Suppressor macrophage treated with lipopolysaccharide for 4 hours (primary cell): ENCODE data around the gene RHOG.
A peak's percentile ranks its signal among the peaks of the same experiment; 100 is the strongest.

Experiments used
- DNase-seq: peaks from one replicate; pipeline ENCODE4 v3.0.0-alpha.2; 2020

Gene RHOG

DNA sequence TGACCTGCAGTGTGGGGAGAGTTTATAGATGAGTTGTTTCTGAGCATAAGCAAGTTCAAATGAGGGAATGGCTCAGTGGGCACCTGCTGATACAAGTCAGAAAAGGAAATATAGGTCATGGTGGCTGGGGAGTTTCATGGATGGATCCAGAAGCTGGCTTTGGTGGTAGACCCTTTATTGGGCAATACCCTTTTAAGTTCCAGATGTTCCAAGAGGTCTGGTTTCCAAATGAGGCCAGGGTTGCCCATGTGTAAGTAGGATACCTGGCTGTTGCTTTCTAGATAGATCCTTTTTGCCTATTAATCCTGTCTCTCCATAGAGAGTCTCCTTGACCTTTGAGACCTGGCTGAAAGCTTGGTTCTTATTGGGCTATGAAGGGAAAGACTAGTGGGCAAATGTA is 16.9 kb upstream of the RHOG start:
- DNase-seq: no peak

DNA sequence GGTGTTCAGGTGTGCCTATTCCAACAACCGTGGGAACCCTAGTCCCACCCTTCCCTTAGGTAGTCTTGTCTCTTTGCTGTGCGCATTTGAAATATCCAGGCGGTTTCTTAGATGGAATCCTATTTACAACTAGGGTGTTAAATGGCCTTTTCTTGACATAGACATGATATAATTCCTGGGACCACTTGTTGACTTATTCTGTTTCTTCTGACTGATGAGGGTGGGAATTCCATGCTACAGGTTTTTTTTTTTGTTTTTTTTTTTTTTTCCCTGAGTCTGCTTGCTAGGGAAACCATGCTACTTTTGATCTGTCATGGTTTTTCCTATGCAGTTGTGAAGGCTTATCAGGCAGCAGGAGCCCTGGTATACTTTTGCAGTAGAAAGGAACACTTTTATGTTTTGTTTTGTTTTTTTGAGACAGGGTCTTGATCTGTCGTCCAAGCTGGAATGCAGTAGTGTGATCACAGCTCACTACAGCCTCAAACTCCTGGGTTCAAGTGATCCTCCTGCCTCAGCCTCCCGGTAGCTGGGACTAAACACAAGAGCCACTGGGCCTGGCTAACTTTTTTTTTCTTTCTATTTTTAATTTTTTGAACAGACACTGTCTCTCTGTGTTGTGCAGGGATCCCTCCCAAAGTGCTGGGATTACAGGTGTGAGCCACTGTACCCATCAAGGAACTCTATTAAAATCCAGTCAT is 16.2 kb upstream of the RHOG start:
- DNase-seq: no peak

DNA sequence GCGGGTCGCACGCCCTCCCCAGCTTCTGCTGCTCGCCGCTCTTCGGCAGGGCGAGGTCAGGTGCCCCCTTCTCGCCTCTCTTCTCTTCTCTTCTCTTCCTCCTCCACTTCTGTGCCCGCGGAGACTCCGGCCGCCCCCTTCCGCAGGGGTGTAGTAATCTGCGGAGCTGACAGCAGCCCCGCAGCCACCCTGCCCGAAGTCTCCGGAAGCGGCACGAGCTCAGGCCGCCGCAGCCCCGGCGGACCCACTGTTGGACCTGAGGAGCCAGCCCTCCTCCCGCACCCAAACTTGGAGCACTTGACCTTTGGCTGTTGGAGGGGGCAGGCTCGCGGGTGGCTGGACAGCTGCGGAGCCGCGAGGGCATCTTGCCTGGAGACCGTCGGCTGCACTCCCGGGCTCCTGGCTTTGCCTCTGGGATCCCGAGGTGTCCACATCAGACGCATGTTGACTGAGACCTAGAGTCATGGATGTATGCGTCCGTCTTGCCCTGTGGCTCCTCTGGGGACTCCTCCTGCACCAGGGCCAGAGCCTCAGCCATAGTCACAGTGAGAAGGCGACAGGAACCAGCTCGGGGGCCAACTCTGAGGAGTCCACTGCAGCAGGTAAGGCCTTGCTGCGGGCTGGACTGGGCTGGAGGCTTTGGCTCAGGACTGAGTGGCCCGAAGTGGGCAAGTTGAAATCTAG is 15.2 kb upstream of the RHOG start:
- DNase-seq: peak; percentile 51

DNA sequence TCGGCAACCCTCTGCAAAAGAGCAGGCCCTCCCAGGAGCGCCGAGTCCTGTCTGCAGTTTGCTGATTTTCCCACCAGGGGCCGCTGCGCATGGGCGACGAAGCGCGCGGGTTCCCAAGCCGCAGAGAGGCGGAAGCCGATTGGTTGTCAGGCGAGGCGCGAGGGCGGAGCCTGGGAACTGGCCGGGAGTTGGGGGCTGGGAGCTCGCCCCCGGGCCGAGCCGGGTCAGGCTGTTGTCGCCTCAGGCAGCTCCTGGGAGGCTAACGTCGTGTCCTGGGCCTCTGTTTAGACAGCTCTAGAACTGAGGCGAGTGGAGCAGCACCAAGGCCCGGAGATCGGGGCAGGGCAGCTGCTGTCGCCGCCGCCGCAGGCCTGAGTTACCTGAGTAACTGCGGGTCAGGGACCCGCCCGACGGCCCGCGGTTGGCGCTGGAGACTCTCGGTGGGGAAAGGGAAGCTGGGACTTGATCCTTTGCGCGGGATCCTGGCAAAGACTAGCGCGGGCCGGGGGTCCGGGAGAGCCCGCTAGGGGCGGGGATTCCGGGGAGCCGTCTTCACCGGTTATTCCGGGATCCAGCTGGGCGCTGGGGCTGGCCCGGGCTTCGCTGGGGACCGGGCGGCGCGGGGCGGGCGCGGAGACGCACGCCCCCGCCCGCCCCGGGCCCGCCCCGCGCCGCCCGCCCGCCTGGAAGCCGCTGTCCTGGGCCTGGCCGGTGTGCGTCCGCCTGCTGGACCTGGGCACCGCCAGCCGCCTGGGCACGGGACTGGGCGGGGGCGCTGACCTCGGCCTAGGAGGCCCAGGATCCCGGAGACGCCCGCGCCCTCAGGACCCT is 14.4 kb upstream of the RHOG start, which contains the start of gene STIM1:
Gene STIM1 (plus strand): TSS at position 688 of the 831 bp plus-strand sequence. CDS start 607 bp downstream, outside the sequence.
- DNase-seq: peak; percentile 98

DNA sequence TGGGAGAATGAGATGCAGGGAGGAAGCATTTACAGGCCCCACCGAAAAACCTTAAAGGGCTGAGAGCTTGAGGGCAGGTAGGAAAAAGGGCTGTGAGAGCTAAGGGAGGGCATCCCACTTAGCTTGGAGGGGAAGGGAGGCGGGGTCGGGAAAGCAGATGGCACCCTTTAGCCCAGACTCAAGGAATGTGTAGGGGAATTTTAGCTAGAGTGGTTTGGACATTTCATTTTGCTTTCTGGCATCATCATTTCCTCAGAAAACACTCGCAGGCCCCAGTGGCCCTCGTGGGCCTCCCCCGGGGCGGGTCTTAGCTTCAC is 13.9 kb upstream of the RHOG start:
- DNase-seq: no peak

DNA sequence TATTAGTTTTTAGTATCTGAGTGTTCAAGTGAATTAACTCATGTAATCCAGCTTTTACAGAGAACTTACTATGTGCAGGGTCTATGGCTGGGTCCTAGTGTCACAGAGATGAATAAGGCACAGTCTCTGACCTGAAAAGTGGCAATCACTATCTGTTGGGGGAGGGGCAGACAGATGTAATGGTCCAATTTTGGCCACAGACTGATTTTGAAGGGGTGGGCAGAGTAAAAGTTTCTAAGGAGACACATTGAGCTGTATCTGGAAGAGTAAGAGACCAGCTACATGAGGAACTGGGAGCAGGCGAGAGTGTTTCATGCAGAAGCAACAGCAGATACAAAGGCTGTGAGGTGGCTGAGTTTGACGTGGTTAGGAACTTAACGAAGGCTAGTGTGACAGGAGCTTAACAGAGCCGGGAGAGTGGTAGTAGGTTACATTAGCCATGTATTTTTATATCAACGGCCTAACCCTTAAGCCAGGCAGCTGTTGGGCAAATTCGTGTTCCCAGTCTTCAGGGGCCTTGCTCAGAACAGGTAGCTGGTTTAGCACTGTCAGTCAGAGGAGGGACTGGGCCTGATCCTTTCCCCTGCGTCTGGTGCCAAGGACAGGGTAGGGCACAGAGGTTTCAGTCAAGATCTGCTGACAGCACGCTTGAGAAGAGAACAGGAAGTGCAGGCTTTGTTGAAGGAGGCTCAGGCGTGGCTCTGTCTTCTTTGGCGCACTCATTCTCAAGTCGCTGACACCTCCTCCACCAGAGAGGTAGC is 13.3 kb upstream of the RHOG start:
- DNase-seq: peak; percentile 66

DNA sequence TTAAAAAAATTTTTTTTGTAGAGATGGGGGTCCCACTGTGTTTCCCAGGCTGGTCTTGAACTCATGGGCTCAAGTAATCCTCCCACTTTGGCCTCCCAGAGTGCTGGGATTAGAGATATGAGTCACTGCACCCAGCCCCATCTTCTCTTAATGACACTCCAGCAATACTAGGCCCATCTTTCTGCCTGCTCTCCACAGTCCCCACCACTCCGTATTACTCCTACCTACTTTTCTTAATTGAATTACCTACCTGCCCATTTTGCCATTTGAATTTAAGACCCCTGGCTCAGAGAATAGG is 12.7 kb upstream of the RHOG start:
- no peak for DNase-seq

DNA sequence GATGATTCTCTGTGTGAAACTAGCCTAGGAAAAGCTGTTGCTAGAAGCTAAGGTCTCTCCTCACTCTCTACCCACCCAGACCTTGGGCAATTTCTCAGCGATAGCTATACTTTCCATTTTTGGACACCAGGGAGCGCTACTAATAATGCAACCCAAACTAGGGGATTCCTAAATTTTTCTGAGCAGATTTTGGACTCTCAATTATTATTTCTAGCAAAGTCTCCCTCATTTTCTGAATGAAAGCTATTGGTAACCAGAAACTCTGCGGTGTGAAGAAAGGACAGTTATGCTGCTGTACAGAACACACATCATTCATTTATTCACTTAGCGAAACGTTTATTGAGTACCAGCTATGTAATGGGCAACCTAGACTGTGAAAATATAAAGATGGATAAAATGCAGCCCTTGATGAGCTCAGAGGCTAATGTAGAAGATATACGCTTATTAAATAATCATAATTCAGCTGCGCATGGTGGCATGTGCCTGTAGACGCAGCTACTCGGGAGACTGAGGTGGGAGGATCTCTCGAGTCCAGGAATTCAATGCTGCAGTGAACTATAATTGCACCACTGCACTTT is 8.6 kb upstream of the RHOG start:
- DNase-seq: peak; percentile 76

DNA sequence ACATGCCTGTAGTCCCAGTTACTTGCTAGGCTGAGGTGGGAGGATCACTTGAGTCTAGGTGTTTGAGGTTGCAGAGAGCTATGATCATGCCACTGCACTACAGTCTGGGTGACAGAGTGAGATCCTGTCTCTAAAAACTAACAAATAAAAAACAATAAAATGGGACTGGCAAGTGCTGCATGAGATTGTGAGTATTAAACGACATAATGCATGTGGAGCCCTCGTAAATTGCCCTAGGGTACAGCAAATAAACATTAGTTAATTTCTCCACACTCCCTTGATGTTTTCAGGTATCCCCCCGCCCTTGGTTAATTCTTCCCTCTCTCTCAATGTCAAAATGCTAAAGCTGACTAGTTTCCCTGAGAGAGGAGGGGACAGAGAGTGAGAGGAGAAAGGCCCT is 4.9 kb upstream of the RHOG start:
- DNase-seq: no peak

DNA sequence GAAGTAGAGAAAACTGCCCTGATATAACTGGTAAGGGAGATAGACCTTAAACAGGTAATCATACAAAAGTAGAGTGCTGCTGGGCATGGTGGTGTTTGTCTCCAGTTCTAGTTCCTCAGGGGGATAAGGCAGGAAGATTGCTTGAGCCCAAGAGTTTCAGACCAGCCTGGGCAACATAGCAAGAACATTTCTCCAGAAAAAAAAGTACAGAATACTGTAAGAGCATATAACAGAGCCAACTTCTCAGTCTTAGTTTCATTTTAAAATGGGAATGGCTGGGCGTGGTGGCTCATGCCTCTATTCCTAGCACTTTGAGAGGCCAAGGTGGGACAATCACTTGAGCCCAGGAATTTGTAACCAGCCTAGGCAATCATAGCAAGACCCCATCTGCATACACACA is 4.5 kb upstream of the RHOG start:
- peak; percentile 54 for DNase-seq

DNA sequence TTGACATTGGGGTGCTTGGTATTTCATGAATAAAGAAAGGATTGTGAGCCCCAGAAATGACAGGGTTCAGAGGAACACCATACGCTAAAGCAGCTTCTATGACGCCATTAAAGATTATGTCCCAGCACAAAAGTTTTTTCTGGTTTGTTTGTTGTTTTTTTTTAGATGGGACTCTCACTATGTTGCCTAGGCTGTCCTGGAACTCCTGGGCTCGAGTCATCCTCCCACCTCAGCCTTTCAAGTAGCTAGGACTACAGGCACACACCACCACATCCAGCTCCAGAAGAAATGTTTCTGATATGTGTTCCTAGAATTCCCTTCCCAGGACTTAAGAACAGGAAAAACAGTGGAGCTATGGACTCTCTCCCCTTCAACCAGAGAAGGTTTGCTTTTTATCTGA is 2.6 kb upstream of the RHOG start:
- no peak for DNase-seq

DNA sequence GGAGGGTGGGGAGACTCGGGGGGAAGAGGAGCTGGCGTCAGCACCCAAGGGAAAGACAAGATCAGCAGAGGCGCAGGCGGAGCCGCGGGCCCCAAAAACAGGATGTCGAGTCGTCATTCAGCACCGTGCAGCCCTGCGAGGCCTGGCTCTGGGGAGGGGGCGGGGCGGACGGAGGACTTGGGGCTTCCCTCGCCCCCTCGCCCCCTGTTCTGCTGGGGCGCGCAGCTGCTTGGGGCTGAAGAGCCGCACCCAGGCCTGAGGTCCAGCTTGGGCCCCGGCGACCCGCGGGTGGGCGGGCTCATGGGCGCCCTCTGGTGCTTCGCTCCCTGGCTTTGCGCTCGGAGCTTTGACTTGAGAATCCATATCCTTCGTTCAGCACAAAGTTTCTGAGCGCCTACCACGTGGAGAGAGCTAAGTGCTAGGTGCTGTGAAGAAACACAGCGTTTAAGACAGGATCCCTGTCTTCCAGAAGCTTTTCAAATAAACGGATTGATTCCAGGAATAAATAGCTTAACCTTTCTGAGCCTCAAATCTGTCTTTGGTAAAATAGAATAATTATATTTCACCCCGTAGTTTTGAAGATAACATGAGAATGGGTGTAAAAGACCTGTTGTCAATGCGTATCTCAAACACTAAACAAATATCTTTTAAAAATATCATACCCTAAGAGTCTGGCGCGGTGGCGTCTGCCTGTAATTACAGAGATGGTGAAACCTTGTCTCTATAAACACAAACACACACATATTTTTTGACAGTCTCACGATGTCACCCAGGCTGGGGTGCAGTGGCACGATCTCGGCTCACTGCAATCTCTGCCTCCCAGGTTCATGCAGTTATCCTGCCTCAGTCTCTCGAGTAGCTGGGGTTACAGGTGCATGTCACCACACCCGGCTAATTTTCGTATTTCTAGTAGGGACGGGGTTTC is 929 bp upstream of the RHOG start:
- no peak for DNase-seq

DNA sequence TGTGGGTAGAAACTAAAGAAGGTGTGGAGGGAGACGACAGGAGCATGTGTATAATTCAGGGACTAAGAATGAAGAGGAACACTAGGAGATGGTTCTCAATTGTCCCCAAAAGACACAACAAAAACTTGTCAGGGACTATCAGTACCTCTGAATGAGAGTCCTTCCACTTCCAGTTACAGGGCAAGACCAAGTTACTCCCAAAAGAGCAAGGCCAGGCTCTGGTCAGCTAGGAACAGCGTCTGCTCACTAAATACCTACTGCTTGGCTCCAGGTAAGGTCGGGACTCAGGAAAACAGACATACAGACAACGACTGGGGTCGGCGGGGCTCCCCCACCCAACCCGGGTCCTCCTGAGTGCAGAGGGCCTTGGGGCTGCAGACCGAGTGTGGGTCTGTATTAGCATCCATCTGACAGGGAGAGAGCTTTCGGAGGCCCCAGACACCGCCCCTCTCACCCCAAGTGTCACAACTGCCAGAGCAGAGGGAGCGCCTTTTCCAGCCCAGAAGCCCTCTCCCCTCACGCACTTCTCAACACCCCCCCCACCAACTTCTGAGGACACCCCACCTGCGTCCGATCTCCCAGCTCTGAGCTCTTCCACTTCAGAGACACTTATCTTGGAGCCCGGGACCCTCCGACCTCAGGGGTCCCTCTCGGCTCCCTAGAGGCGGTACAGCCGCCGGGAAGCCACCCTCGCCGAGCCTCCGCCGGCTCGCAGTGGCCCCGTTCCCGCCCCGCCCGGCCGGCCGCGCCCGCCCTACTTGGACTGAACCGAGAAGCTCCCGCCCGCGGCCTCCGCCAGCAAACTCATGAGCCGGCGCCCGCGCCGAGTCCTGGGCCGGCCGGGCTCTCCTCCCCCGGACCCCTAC is 522 bp downstream of the RHOG start:
- DNase-seq: peak; percentile 26

DNA sequence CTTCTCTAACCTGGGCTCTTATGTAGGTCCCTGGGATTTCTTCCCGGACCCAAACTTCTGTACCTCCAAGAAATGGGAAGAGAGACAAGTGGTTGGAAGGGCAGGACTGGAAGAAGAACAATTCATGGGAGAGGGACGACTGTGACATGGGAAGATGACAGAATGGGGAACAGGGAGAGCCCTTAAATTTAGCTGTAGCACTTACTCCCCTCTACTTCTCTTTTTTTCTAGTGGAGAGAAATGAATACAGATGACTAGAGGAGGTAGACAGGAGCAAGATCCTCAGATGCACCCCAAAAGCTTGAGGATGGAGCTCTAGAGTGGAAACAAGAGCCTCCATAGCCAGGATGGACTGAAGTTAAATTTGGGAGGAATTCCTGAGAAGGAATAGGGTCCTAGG is 2.3 kb downstream of the RHOG start:
- DNase-seq: peak; percentile 43

DNA sequence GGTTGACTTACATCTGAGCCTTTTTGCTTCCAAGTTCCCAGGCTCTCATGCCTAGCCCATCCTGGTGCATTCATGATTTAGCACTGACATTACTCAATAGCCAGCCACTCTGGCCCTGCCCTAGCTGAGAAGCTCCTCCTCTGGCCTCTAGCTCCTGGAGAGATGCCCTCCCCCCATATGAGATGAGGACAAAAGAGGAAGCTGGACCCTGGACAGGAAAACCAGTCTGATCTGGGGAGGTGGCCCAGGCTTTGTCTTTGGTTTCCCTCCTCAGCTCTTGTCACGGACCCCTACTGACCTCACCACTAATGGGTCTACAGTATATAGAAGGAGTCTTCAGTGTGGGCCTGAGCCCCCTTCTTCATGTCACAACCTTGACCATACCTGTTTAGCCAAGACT is 3.0 kb downstream of the RHOG start:
- peak; percentile 95 for DNase-seq

DNA sequence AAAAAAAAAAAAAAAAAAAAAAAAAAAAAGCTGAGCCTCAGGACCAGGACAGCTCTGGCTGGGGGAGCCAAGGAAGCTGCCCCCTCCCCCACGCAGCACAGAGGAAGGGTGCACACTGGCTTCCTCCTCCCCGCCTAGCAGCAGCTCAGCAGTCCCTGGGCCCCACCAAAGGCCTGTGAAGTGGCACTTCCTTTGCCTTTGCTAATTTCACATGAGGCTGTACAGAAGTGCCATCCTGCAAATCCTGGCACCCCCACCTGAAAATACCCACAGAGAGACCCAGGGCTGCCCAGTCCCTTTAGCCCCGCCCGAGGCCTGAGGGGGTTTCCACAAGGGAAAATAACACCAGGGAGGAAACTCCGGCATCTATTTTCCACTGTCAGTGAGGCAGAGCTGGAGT is 3.9 kb downstream of the RHOG start:
- peak; percentile 77 for DNase-seq

DNA sequence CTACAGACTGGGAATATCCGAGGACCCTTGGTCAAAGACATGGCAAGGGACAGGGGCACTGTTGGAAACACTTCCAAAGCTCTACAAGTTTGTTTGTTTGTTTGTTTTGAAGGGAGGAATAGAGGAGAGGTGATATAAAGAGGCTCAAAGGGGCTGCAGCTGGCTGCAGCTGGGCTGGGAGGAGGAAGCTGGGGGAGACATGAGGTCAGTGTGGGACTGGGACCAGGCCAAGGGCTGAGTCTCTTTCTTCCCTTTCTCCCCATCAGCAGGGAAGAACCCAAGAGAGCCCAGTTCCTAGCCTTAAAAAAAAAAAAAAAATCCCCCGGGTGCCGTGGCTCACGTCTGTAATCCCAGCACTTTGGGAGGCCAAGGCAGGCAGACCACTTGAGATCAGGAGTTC is 5.0 kb downstream of the RHOG start:
- peak; percentile 48 for DNase-seq

DNA sequence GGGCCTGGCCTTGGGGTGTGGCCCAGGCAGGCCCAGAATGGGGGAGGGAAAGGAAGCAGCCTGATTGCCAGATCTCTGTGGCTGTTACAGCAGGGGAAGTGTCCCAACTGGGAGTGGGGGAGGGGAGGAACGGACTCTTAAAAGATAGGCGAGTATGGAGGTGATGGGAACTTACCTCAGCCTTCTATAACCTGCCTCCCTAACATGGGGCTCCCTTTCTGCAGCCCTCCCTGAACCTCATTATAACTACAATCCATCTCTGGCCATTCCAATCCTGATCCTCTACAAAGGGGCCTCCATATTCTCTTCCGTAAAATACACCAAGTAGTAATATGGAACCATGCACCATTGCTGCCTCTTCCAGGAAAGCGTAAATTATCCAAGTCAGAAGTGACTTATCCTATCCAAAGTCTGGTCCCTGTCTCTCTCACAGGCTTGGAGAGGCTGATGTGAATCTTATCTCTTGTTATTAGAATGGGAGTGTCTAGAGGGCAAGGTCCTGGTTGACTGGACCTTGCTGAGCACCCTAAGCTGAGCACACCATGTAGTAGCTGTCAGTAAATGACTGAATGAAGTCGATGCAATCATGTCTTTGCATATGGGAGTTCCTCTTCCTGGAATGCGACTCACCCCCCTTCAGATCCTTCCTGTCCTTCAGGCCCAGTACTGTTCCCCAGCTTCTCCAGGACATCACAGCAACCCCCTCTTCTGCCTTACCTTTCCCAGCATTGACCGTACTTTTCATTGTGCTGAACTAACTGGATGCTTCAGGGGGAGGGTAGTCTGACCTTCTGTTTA is 5.9 kb downstream of the RHOG start:
- peak; percentile 87 for DNase-seq

DNA sequence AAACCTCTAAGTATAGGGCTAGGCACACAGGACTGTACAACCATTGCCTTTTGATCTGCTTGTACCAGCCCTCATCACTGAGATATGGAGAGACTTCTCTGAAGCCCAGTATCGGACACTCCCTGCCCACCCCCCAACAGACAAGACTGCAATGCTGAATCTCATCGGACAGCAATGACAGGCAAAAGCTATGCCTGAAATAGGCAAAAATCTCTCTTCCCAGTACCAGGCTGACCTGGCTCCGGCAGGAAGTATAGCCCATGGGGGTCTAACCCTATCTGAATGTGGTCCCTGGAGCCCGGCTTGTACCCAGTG is 6.5 kb downstream of the RHOG start:
- no peak for DNase-seq

DNA sequence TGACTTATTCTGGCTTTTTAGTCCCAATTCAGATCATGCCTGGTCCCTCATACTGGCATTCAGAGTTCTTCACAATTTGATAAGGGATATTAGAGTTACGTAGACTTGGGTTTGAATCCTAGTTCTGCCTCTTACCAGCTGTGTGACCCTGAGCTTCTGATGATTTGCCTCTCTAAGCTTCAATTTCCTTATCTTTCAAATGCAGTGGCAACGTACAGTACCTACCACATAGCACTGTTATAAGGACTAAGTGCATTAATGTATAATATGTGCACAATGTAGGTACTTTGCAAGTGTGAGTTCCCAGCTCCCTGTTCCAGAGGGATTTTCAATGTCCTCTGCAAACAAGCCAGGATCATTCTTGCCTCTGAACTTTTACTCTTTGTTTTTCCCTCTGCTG is 7.3 kb downstream of the RHOG start:
- DNase-seq: no peak
